B cell (primary cell): ENCODE measurements around the gene EFNA5. TPM values are rescaled to one million over a fixed set of nuclear protein-coding genes. Genes with fewer than 3 reads are reported as not detected.

Experiments
- ATAC-seq: fragments of 200-7000 bp; cut with Tn5 transposase; one replicate; pipeline ENCODE4 v1.10.0; 2021; ENCODE audit warnings: low read depth, mild to moderate bottlenecking, moderate number of reproducible peaks, moderate library complexity
- CTCF ChIA-PET: fragments of 350-600 bp; sonication (Branson Sonifier 250); formaldehyde crosslinking; loops from one replicate; lab custom pipeline; 2021; ENCODE audit warnings: antibody characterized with exemption, inconsistent platforms; lab: Charles Lee
- POLR2A ChIA-PET: fragments of 350-600 bp; sonication (Branson Sonifier 250); formaldehyde crosslinking; loops from one replicate; lab custom pipeline; 2021; ENCODE audit warnings: antibody characterized with exemption; lab: Charles Lee
- DNase-seq: peaks from one replicate; pipeline ENCODE4 v3.0.0; 2013
- H2AFZ ChIP-seq: 2 replicates; pipeline ENCODE4 v1.6.1; 2012; ENCODE audit warnings: mild to moderate bottlenecking, low read depth, low read length; ENCODE audit not compliant: insufficient read depth, poor library complexity, severe bottlenecking
- H3K27ac ChIP-seq, 2 donors: 1 replicate in 1 of 2; 2 replicates in 1 of 2; pipeline ENCODE4 v1.5.1; 2012 to 2013; ENCODE audit warnings: low read length in 2 of 2, mild to moderate bottlenecking in 2 of 2, moderate library complexity in 1 of 2
- H3K27me3 ChIP-seq, 4 experiments: fragments of 200-600 bp in 1 of 4; sonication (generic) in 1 of 4; replicated peaks in 1 of 4; 1 replicate in 2 of 4; 2 replicates in 2 of 4; pipeline versions ENCODE4 v1.6.1 to v1.7.0; 2013 to 2016; ENCODE audit warnings: low read length in 3 of 4, mild to moderate bottlenecking in 2 of 4, mixed read lengths in 1 of 4, moderate library complexity in 1 of 4; ENCODE audit not compliant: insufficient read depth in 4 of 4, control insufficient read depth in 3 of 4; ENCODE audit errors: control extremely low read depth in 1 of 4
- H3K36me3 ChIP-seq, 2 experiments: replicated peaks in 1 of 2; 1 replicate in 1 of 2; 2 replicates in 1 of 2; pipeline versions ENCODE4 v1.6.1 to v1.7.1; 2013; ENCODE audit warnings: low read length in 1 of 2; ENCODE audit not compliant: insufficient read depth in 2 of 2, control insufficient read depth in 1 of 2; ENCODE audit errors: control extremely low read depth in 1 of 2, extremely low read depth in 1 of 2
- H3K4me1 ChIP-seq, 2 donors: fragments of 200-600 bp in 1 of 2; sonication (generic) in 1 of 2; 1 replicate in 1 of 2; 2 replicates in 1 of 2; pipeline versions ENCODE4 v1.5.1 to v1.6.1; 2013 to 2017; ENCODE audit warnings: low read length in 2 of 2; ENCODE audit not compliant: control insufficient read depth in 2 of 2, insufficient read depth in 2 of 2
- H3K4me2 ChIP-seq: replicated peaks from 2 replicates; pipeline ENCODE3; 2012; ENCODE audit warnings: mild to moderate bottlenecking, low read depth, low read length; ENCODE audit not compliant: poor library complexity, severe bottlenecking
- H3K4me3 ChIP-seq, 5 experiments: fragments of 200-600 bp in 1 of 5; sonication (generic) in 1 of 5; 1 replicate in 3 of 5; 2 replicates in 2 of 5; pipeline versions ENCODE4 v1.5.1 to v1.7.0; 2011 to 2016; ENCODE audit warnings: low read length in 4 of 5, mild to moderate bottlenecking in 4 of 5, low read depth in 2 of 5, control low read depth in 1 of 5, moderate library complexity in 1 of 5; ENCODE audit not compliant: insufficient read depth in 1 of 5; ENCODE audit errors: control extremely low read depth in 1 of 5, extremely low read depth in 1 of 5
- H3K79me2 ChIP-seq: fragments of 200-600 bp; sonication (generic); one replicate; pipeline ENCODE4 v1.6.0; 2016; ENCODE audit warnings: low read length; ENCODE audit not compliant: control insufficient read depth, insufficient read depth
- H3K9ac ChIP-seq: fragments of 200-600 bp; sonication (generic); 2 replicates; pipeline ENCODE4 v1.6.1; 2017; ENCODE audit warnings: mild to moderate bottlenecking, low read length, moderate library complexity
- H3K9me3 ChIP-seq, 3 donors: one replicate each; pipeline versions ENCODE4 v1.6.1 to v1.7.1; 2013; ENCODE audit warnings: low read length in 2 of 3; ENCODE audit not compliant: control insufficient read depth in 2 of 3, insufficient read depth in 1 of 3; ENCODE audit errors: control extremely low read depth in 1 of 3
- H4K20me1 ChIP-seq: 2 replicates; pipeline ENCODE4 v1.6.0; 2012; ENCODE audit warnings: mild to moderate bottlenecking, low read length; ENCODE audit not compliant: insufficient read depth, control insufficient read depth, poor library complexity, severe bottlenecking
- H3K27ac Mint-ChIP-seq: one replicate; pipeline ENCODE4 v1.8.0; 2021; ENCODE audit warnings: mixed read lengths
- H3K27me3 Mint-ChIP-seq: one replicate; pipeline ENCODE4 v1.8.0; 2021; ENCODE audit warnings: mixed read lengths
- H3K4me1 Mint-ChIP-seq: one replicate; pipeline ENCODE4 v1.8.0; 2021; ENCODE audit warnings: mixed read lengths
- H3K4me3 Mint-ChIP-seq: one replicate; pipeline ENCODE4 v1.8.0; 2021; ENCODE audit warnings: mixed read lengths
- H3K9me3 Mint-ChIP-seq: one replicate; pipeline ENCODE4 v1.8.0; 2022; ENCODE audit warnings: mixed read lengths; ENCODE audit not compliant: insufficient read depth
- EZH2 ChIP-seq: IDR thresholded peaks from 2 replicates; pipeline ENCODE4 v1.6.1; 2012; ENCODE audit warnings: borderline replicate concordance, low read depth, mild to moderate bottlenecking, moderate library complexity, low read length; ENCODE audit not compliant: insufficient read depth, poor library complexity, severe bottlenecking
- WGBS: methylation state at CpG from one replicate; pipeline ENCODE4 v1.1.5; 2013; ENCODE audit warnings: missing lambda C conversion rate; ENCODE audit not compliant: insufficient coverage; 5-methylcytosine and 5-hydroxymethylcytosine counted together
- intact Hi-C: fragments of 100-400 bp; cut with micrococcal nuclease; formaldehyde crosslinking; loops from one replicate; pipeline ENCODE4 v1.10.0; 2022
- polyA minus RNA-seq: library from RNA; depleted of rRNA, polyadenylated mRNA; stranded (reverse); fragments of >200 nt; gene quantifications from 2 replicates; pipeline ENCODE4 v1.2.3, GENCODE V29; 2012
- polyA plus RNA-seq: library from polyadenylated mRNA; depleted of rRNA; stranded (reverse); fragments of >200 nt; gene quantifications from 2 replicates; pipeline ENCODE4 v1.2.3, GENCODE V29; 2012
- total RNA-seq, 2 donors: library from RNA; stranded (reverse); fragments of 120-200 nt in 1 of 2; gene quantifications; 1 replicate in 1 of 2; 2 replicates in 1 of 2; pipeline versions ENCODE4 v1.2.3 to v1.2.4, GENCODE V29; 2013 to 2022
- TF ChIP-seq, protein P1 (sequence below): fragments of 200-600 bp; IDR thresholded peaks from one replicate; pipeline ENCODE4 v1.8.0; 2022; ENCODE audit warnings: antibody characterized with exemption, mild to moderate bottlenecking

Gene EFNA5
- total RNA-seq (not detected in 2 replicates), polyA plus RNA-seq (not detected in 2 replicates), polyA minus RNA-seq (not detected in 2 replicates)
- 0.05 TPM for total RNA-seq (2013)

DNA sequence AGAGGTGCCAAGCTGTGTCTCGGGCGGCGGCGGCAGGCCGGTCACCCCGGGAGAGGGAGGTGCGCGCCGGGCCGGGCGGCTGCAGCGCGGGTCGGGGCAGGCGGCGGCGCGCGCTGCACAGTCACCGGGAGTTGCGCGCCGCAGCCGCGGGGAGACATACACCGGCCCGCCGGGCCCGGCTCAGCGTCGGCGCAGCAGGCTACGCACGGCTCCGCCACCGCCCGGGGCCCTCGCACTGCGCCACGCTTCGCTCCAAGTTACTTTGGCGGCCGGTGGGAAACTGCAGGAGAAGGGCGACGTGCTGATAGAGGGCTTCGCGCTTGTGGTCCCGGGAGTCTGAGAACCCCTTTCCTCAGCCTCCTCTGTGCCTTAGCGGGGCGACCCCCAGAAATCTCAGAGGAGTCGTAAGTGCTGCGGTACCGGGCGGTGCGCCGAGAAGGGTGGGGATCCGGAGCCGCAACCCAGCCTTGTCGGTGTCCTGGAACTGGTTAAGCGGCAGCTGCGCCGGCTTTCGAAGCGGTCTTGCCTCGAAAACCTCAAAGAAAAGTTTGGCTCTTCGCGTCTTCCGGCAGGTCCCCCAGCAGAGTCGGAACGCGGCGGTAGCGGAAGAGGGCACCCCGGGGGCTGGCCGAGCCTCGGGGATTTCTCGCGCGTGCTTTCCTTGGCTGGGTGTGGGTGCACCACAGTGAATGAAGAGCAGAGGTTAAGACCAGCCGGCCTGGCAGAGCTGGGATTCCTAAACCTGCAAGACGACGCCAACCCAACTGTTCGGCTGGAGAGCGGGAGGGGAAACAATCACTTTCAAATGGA is at the start of gene EFNA5:
Gene EFNA5, minus strand, starts transcription at position 6 of the 810 bp plus-strand sequence.
- Mint-ChIP-seq H3K27ac (no peak within 1 kb of the TSS), H3K27me3 (peaks cover 68% of the 10 kb centered on the region), H3K9me3 (no peaks in the 10 kb centered on the region), H3K4me1 (peaks cover 31% of the 10 kb centered on the region), H3K4me3 (peak within 1 kb of the TSS; percentile 89)
- peaks cover 37 to 38% of the 10 kb centered on the region in 2 donors for H3K4me1 ChIP-seq
- ChIA-PET POLR2A (no interaction called here), CTCF (no interaction called here)
- 2% methylated on average over 83 of the region's 84 CpGs for WGBS
- no peaks in the 10 kb centered on the region for H3K36me3 ChIP-seq
- peak within 1 kb of the TSS; percentile 60 for H3K9ac ChIP-seq
- ATAC-seq (peak; percentile 21), DNase-seq (peak; percentile 28)
- peaks cover 0 to 11% (median 0%) of the 10 kb centered on the region in 3 donors for H3K9me3 ChIP-seq
- H3K4me3 ChIP-seq = peak within 1 kb of the TSS in 4 of 5 experiments; percentile 38 to 62 (median 40)
- no peak for TF ChIP-seq EZH2
- TF ChIP-seq, protein P1, sequence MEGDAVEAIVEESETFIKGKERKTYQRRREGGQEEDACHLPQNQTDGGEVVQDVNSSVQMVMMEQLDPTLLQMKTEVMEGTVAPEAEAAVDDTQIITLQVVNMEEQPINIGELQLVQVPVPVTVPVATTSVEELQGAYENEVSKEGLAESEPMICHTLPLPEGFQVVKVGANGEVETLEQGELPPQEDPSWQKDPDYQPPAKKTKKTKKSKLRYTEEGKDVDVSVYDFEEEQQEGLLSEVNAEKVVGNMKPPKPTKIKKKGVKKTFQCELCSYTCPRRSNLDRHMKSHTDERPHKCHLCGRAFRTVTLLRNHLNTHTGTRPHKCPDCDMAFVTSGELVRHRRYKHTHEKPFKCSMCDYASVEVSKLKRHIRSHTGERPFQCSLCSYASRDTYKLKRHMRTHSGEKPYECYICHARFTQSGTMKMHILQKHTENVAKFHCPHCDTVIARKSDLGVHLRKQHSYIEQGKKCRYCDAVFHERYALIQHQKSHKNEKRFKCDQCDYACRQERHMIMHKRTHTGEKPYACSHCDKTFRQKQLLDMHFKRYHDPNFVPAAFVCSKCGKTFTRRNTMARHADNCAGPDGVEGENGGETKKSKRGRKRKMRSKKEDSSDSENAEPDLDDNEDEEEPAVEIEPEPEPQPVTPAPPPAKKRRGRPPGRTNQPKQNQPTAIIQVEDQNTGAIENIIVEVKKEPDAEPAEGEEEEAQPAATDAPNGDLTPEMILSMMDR = no peak
- peak within 1 kb of the TSS; percentile 90 for H3K4me2 ChIP-seq
- intact Hi-C loops = no loop called here
- peak within 1 kb of the TSS; percentile 68 for H2AFZ ChIP-seq
- no peaks in the 10 kb centered on the region for H4K20me1 ChIP-seq
- no peaks in the 10 kb centered on the region for H3K79me2 ChIP-seq
- no peak within 1 kb of the TSS for H3K27ac ChIP-seq
- peaks cover 0 to 57% (median 31%) of the 10 kb centered on the region in 4 experiments for H3K27me3 ChIP-seq

DNA sequence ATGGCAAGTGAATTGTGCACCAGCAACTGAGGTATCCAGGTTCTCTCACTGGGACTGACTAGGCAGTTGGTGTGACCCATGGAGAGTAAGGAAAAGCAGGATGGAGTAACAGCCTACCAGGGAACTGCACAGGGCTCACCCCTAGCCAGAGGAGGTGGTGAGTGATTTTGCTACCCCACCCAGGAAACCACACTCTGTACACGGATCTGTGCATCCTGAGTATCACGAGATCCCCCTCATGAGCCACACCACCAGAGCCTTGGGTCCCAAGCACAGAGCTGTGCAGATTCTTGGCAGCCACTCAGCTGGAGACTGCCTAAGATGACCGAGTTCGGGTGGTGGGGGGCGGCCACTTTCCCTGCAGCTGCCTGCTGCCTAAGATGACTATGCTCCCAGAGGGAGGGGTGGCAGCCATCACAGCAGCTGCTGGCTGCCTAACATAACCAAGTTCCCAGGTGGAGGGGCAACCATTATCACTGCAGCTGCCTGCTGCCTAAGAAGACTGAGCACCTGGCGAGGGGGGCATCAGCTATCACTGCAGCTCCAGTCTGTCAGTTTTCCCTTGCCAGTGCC is 48.4 kb upstream of the EFNA5 start:
- Histone ChIP-seq H3K4me3 (no peak overlapping the region), H3K27me3 (no peaks in the 10 kb centered on the region), H3K79me2 (no peaks in the 10 kb centered on the region), H2AFZ (no peak overlapping the region), H4K20me1 (no peaks in the 10 kb centered on the region), H3K9me3 (peaks cover 0 to 17% (median 0%) of the 10 kb centered on the region in 3 donors), H3K9ac (no peak overlapping the region), H3K4me1 (no peaks in the 10 kb centered on the region), H3K4me2 (no peak overlapping the region), H3K36me3 (no peaks in the 10 kb centered on the region), H3K27ac (no peak overlapping the region)
- 86% methylated on average over 5 of the region's 6 CpGs for WGBS
- H3K4me1 Mint-ChIP-seq = no peaks in the 10 kb centered on the region
- H3K27me3 Mint-ChIP-seq = no peaks in the 10 kb centered on the region
- ATAC-seq (no peak), DNase-seq (no peak)
- CTCF ChIA-PET = no interaction called here
- POLR2A ChIA-PET = no interaction called here
- H3K4me3 Mint-ChIP-seq = no peak overlapping the region
- intact Hi-C loops = no loop called here
- H3K9me3 Mint-ChIP-seq = peaks cover 16% of the 10 kb centered on the region
- no peak overlapping the region for H3K27ac Mint-ChIP-seq
- no peak for TF ChIP-seq EZH2
- TF ChIP-seq, protein P1 = no peak
